HepG2 (cell line): ENCODE results near the gene NREP. TPM values are rescaled to one million over a fixed set of nuclear protein-coding genes. Genes with fewer than 3 reads are reported as not detected.
A peak's percentile ranks its signal among the peaks of the same experiment; 100 is the strongest.

Experiments used
- BCLAF1 ChIP-seq: fragments of 450-650 bp; IDR thresholded peaks from 2 replicates; pipeline ENCODE4 v1.6.1; 2017; ENCODE audit warnings: mild to moderate bottlenecking
- EED ChIP-seq: sonication (generic); formaldehyde crosslinking; IDR thresholded peaks from 2 replicates; pipeline ENCODE4 v1.5.0; 2020; ENCODE audit warnings: mild to moderate bottlenecking, missing genetic modification reagents
- HIVEP1 ChIP-seq: sonication (generic); formaldehyde crosslinking; IDR thresholded peaks from 2 replicates; pipeline ENCODE4 v1.4.0; 2020; ENCODE audit warnings: mild to moderate bottlenecking, missing genetic modification reagents
- KLF11 ChIP-seq: IDR thresholded peaks from 2 replicates; pipeline ENCODE4 v1.6.1; 2016; ENCODE audit warnings: missing compliant biosample characterization
- PPARG ChIP-seq: conservative IDR thresholded peaks from 2 replicates; pipeline ENCODE4 v1.6.1; 2016; ENCODE audit warnings: missing biosample characterization, missing genetic modification reagents
- SMAD1 ChIP-seq: sonication (generic); formaldehyde crosslinking; IDR thresholded peaks from 2 replicates; pipeline ENCODE4 v1.4.0; 2020; ENCODE audit warnings: missing genetic modification reagents, low read depth, mild to moderate bottlenecking, borderline replicate concordance
- U2AF2 ChIP-seq: fragments of 200-400 bp; formaldehyde crosslinking; IDR thresholded peaks from 2 replicates; pipeline ENCODE4 v1.6.1; 2017; ENCODE audit warnings: low read depth, mild to moderate bottlenecking, low read length
- ZMYM3 ChIP-seq: sonication (generic); formaldehyde crosslinking; IDR thresholded peaks from 2 replicates; pipeline ENCODE4 v1.5.1; 2020; ENCODE audit warnings: mild to moderate bottlenecking, missing genetic modification reagents
- polyA plus RNA-seq, 8 experiments: library from polyadenylated mRNA; depleted of rRNA in 3 of 8; stranded (reverse) in 7 of 8; unstranded in 1 of 8; fragments of >200 nt; fragmentation: Illumina TruSeq in 4 of 8; extraction: Trizol in 4 of 8; gene quantifications; 2 replicates each; pipeline versions ENCODE4 v1.2.1 to v1.2.3, GENCODE V29; 2011 to 2016; ENCODE audit warnings: low read depth in 4 of 8, missing spikeins in 1 of 8, mixed read lengths in 1 of 8; ENCODE audit not compliant: insufficient read depth in 1 of 8
- total RNA-seq, 5 experiments: library from RNA; depleted of rRNA; stranded (reverse); fragments of >200 nt; fragmentation: Illumina TruSeq; extraction: Trizol; gene quantifications; 2 replicates each; pipeline ENCODE4 v1.2.3, GENCODE V29; 2016; ENCODE audit warnings: low read depth in 1 of 5
- TF ChIP-seq, protein P1 (sequence below): sonication (generic); formaldehyde crosslinking; IDR thresholded peaks from 2 replicates; pipeline ENCODE4 v1.4.0; 2020; ENCODE audit warnings: missing genetic modification reagents
- TF ChIP-seq, protein P2 (sequence below): sonication (generic); formaldehyde crosslinking; IDR thresholded peaks from 2 replicates; pipeline ENCODE4 v1.9.0; 2021; ENCODE audit warnings: mild to moderate bottlenecking, missing genetic modification reagents
- TF ChIP-seq, protein P3 (sequence below): sonication (generic); formaldehyde crosslinking; IDR thresholded peaks from 2 replicates; pipeline ENCODE4 v1.9.0; 2021; ENCODE audit warnings: missing genetic modification reagents, mild to moderate bottlenecking, borderline replicate concordance

NREP gene
- total and polyA plus RNA-seq, 2 of the 13 experiments (the other 11 are each of a cell fraction or from before 2014, with no cell fraction given), result 40.5 to 102 TPM

GRCh38 chr5:111738118-111738517 is 18.9 kb downstream of the NREP start (continued):
- TF ChIP-seq BCLAF1 (no peak), U2AF2 (no peak), PPARG (CRISPR knock-in tag) (peak; percentile 66), ZMYM3 (CRISPR knock-in tag) (no peak), HIVEP1 (CRISPR knock-in tag) (no peak), EED (CRISPR knock-in tag) (no peak), SMAD1 (CRISPR knock-in tag) (no peak), KLF11 (CRISPR knock-in tag) (no peak)
- TF ChIP-seq, protein P1, sequence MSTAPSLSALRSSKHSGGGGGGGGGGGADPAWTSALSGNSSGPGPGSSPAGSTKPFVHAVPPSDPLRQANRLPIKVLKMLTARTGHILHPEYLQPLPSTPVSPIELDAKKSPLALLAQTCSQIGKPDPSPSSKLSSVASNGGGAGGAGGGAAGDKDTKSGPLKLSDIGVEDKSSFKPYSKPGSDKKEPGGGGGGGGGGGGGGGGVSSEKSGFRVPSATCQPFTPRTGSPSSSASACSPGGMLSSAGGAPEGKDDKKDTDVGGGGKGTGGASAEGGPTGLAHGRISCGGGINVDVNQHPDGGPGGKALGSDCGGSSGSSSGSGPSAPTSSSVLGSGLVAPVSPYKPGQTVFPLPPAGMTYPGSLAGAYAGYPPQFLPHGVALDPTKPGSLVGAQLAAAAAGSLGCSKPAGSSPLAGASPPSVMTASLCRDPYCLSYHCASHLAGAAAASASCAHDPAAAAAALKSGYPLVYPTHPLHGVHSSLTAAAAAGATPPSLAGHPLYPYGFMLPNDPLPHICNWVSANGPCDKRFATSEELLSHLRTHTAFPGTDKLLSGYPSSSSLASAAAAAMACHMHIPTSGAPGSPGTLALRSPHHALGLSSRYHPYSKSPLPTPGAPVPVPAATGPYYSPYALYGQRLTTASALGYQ (CRISPR knock-in tag), result peak; percentile 31; the same call in 1 of the 2 replicates
- TF ChIP-seq, protein P2, sequence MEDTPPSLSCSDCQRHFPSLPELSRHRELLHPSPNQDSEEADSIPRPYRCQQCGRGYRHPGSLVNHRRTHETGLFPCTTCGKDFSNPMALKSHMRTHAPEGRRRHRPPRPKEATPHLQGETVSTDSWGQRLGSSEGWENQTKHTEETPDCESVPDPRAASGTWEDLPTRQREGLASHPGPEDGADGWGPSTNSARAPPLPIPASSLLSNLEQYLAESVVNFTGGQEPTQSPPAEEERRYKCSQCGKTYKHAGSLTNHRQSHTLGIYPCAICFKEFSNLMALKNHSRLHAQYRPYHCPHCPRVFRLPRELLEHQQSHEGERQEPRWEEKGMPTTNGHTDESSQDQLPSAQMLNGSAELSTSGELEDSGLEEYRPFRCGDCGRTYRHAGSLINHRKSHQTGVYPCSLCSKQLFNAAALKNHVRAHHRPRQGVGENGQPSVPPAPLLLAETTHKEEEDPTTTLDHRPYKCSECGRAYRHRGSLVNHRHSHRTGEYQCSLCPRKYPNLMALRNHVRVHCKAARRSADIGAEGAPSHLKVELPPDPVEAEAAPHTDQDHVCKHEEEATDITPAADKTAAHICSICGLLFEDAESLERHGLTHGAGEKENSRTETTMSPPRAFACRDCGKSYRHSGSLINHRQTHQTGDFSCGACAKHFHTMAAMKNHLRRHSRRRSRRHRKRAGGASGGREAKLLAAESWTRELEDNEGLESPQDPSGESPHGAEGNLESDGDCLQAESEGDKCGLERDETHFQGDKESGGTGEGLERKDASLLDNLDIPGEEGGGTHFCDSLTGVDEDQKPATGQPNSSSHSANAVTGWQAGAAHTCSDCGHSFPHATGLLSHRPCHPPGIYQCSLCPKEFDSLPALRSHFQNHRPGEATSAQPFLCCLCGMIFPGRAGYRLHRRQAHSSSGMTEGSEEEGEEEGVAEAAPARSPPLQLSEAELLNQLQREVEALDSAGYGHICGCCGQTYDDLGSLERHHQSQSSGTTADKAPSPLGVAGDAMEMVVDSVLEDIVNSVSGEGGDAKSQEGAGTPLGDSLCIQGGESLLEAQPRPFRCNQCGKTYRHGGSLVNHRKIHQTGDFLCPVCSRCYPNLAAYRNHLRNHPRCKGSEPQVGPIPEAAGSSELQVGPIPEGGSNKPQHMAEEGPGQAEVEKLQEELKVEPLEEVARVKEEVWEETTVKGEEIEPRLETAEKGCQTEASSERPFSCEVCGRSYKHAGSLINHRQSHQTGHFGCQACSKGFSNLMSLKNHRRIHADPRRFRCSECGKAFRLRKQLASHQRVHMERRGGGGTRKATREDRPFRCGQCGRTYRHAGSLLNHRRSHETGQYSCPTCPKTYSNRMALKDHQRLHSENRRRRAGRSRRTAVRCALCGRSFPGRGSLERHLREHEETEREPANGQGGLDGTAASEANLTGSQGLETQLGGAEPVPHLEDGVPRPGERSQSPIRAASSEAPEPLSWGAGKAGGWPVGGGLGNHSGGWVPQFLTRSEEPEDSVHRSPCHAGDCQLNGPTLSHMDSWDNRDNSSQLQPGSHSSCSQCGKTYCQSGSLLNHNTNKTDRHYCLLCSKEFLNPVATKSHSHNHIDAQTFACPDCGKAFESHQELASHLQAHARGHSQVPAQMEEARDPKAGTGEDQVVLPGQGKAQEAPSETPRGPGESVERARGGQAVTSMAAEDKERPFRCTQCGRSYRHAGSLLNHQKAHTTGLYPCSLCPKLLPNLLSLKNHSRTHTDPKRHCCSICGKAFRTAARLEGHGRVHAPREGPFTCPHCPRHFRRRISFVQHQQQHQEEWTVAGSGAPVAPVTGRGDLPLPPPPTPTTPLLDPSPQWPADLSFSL, result no peak
- TF ChIP-seq, protein P3, sequence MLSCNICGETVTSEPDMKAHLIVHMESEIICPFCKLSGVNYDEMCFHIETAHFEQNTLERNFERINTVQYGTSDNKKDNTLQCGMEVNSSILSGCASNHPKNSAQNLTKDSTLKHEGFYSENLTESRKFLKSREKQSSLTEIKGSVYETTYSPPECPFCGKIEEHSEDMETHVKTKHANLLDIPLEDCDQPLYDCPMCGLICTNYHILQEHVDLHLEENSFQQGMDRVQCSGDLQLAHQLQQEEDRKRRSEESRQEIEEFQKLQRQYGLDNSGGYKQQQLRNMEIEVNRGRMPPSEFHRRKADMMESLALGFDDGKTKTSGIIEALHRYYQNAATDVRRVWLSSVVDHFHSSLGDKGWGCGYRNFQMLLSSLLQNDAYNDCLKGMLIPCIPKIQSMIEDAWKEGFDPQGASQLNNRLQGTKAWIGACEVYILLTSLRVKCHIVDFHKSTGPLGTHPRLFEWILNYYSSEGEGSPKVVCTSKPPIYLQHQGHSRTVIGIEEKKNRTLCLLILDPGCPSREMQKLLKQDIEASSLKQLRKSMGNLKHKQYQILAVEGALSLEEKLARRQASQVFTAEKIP, result no peak
